Loucy (cell line): ENCODE data around the gene NKTR.

Experiments
- H2AFZ ChIP-seq: fragments of 200-600 bp; sonication (generic); 2 replicates; pipeline ENCODE4 v1.6.0; 2016; ENCODE audit warnings: antibody characterized with exemption, mild to moderate bottlenecking, low read length, moderate library complexity
- H3F3A ChIP-seq: fragments of 200-600 bp; 2 replicates; pipeline ENCODE4 v1.6.0; 2016; ENCODE audit warnings: antibody characterized with exemption, low read depth, mild to moderate bottlenecking
- H3K27me3 ChIP-seq: fragments of 200-600 bp; sonication (generic); 2 replicates; pipeline ENCODE4 v1.6.1; 2014; ENCODE audit warnings: low read length, mild to moderate bottlenecking; ENCODE audit not compliant: insufficient read depth, poor library complexity, severe bottlenecking
- H3K36me3 ChIP-seq: fragments of 200-600 bp; sonication (generic); 2 replicates; pipeline ENCODE4 v1.6.1; 2016; ENCODE audit warnings: low read length; ENCODE audit not compliant: insufficient read depth
- H3K4me1 ChIP-seq: fragments of 200-600 bp; sonication (generic); 2 replicates; pipeline ENCODE4 v1.5.1; 2014; ENCODE audit warnings: low read length, mild to moderate bottlenecking; ENCODE audit not compliant: insufficient read depth, poor library complexity, severe bottlenecking
- H3K4me2 ChIP-seq: fragments of 200-600 bp; sonication (generic); 2 replicates; pipeline ENCODE4 v1.6.0; 2014; ENCODE audit warnings: antibody characterized with exemption, low read length, low read depth, mild to moderate bottlenecking; ENCODE audit not compliant: poor library complexity, severe bottlenecking
- H3K4me3 ChIP-seq: fragments of 200-600 bp; sonication (generic); 2 replicates; pipeline ENCODE4 v1.5.1; 2014; ENCODE audit warnings: low read length, mild to moderate bottlenecking, mixed read lengths; ENCODE audit not compliant: poor library complexity, severe bottlenecking
- H3K79me2 ChIP-seq: fragments of 200-600 bp; sonication (generic); 2 replicates; pipeline ENCODE4 v1.6.1; 2014; ENCODE audit warnings: low read length; ENCODE audit not compliant: insufficient read depth
- H3K9ac ChIP-seq: fragments of 200-600 bp; sonication (generic); 2 replicates; pipeline ENCODE4 v1.6.0; 2014; ENCODE audit warnings: mild to moderate bottlenecking, low read depth, low read length, moderate library complexity; ENCODE audit not compliant: poor library complexity, severe bottlenecking
- H3K9me2 ChIP-seq: fragments of 200-600 bp; sonication (generic); replicated peaks from 2 replicates; pipeline ENCODE4 v1.6.1; 2016; ENCODE audit warnings: low read depth, low read length, mixed read lengths
- H3K9me3 ChIP-seq: fragments of 200-600 bp; sonication (generic); 2 replicates; pipeline ENCODE4 v1.6.1; 2014; ENCODE audit warnings: mild to moderate bottlenecking, antibody characterized with exemption, low read length, low read depth; ENCODE audit not compliant: insufficient read depth
- H4K20me1 ChIP-seq: fragments of 200-600 bp; sonication (generic); 2 replicates; pipeline ENCODE4 v1.6.0; 2014; ENCODE audit warnings: antibody characterized with exemption, low read length, mild to moderate bottlenecking; ENCODE audit not compliant: insufficient read depth, poor library complexity, severe bottlenecking
- EZH2phosphoT487 ChIP-seq: fragments of 200-600 bp; IDR thresholded peaks from 2 replicates; pipeline ENCODE4 v1.6.1; 2018; ENCODE audit warnings: antibody characterized with exemption, mild to moderate bottlenecking, moderate library complexity, borderline replicate concordance
- TF ChIP-seq, protein P1 (sequence below): fragments of 200-600 bp; sonication (generic); conservative IDR thresholded peaks from 2 replicates; pipeline ENCODE4 v1.5.1; 2014; ENCODE audit warnings: mild to moderate bottlenecking, antibody characterized with exemption, low read length

The NKTR gene

DNA sequence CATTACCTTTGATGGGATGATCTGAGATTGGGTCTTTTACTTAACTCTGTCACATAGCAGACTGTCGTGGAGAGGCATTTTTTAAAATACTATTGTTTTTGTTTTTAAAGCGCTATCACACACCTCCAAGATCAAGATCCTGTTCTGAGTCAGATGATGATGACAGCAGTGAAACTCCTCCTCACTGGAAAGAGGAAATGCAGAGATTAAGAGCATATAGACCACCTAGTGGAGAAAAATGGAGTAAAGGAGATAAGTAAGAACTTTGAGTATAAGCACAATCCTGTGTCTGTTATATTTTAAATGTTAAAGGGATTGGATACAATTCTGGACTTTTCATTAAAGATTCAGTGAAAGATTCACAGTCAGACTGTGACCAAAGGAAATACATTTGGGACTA lies 34.6 kb downstream of the NKTR start:
- H3K9ac ChIP-seq: no peak overlapping the region

DNA sequence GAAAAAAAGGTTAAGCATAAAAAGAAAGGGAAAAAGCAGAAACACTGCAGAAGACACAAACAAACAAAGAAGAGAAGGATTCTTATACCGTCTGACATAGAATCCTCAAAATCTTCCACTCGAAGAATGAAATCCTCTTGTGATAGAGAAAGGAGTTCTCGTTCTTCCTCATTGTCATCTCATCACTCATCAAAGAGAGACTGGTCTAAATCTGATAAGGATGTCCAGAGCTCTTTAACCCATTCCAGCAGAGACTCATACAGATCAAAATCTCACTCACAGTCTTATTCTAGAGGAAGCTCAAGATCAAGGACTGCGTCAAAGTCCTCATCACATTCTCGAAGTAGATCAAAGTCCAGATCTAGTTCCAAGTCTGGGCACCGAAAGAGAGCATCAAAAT lies 36.5 kb downstream of the NKTR start:
- TF ChIP-seq, protein P1, sequence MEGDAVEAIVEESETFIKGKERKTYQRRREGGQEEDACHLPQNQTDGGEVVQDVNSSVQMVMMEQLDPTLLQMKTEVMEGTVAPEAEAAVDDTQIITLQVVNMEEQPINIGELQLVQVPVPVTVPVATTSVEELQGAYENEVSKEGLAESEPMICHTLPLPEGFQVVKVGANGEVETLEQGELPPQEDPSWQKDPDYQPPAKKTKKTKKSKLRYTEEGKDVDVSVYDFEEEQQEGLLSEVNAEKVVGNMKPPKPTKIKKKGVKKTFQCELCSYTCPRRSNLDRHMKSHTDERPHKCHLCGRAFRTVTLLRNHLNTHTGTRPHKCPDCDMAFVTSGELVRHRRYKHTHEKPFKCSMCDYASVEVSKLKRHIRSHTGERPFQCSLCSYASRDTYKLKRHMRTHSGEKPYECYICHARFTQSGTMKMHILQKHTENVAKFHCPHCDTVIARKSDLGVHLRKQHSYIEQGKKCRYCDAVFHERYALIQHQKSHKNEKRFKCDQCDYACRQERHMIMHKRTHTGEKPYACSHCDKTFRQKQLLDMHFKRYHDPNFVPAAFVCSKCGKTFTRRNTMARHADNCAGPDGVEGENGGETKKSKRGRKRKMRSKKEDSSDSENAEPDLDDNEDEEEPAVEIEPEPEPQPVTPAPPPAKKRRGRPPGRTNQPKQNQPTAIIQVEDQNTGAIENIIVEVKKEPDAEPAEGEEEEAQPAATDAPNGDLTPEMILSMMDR: no peak
- TF ChIP-seq EZH2phosphoT487: no peak
- Histone ChIP-seq H3K79me2 (peaks cover 10% of the 10 kb centered on the region; the same call in 1 of the 2 replicates), H3K4me3 (no peak overlapping the region), H2AFZ (no peak overlapping the region), H3K9me3 (no peaks in the 10 kb centered on the region), H3K27me3 (no peaks in the 10 kb centered on the region), H3K36me3 (peaks cover 93% of the 10 kb centered on the region), H3K9me2 (no peaks in the 10 kb centered on the region), H4K20me1 (peaks cover 3% of the 10 kb centered on the region), H3K4me2 (no peak overlapping the region), H3K9ac (no peak overlapping the region), H3F3A (no peaks in the 10 kb centered on the region), H3K4me1 (no peaks in the 10 kb centered on the region)

More for the DNA sequence above, 34.6 kb downstream of the NKTR start:
- Histone ChIP-seq H3K79me2 (0 out of 2 replicates have a peak, but pooled peaks cover 3% of the 10 kb centered on the region), H4K20me1 (peaks cover 1% of the 10 kb centered on the region), H3K27me3 (no peaks in the 10 kb centered on the region), H3K36me3 (peaks cover 98% of the 10 kb centered on the region), H3K4me1 (no peaks in the 10 kb centered on the region), H2AFZ (no peak overlapping the region), H3F3A (no peaks in the 10 kb centered on the region), H3K4me2 (no peak overlapping the region), H3K4me3 (no peak overlapping the region), H3K9me3 (no peaks in the 10 kb centered on the region), H3K9me2 (no peaks in the 10 kb centered on the region)
- TF ChIP-seq EZH2phosphoT487: no peak
- TF ChIP-seq, protein P1: peak; percentile 18

DNA sequence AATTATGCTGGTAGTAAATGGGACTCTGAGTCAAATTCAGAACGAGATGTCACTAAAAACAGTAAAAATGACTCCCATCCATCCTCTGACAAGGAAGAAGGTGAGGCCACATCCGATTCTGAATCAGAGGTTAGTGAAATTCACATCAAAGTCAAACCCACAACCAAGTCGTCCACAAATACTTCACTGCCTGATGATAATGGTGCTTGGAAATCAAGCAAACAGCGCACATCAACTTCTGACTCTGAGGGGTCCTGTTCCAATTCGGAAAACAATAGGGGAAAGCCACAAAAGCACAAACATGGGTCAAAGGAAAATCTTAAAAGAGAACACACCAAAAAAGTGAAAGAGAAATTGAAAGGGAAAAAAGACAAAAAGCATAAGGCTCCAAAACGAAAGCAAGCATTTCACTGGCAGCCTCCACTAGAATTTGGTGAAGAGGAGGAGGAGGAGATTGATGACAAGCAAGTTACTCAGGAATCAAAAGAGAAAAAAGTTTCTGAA lies 37.9 kb downstream of the NKTR start:
- H2AFZ ChIP-seq: no peak overlapping the region
- no peak overlapping the region for H3K4me3 ChIP-seq
- H3K27me3 ChIP-seq: no peaks in the 10 kb centered on the region
- H3K79me2 ChIP-seq: peaks cover 10% of the 10 kb centered on the region; the same call in 1 of the 2 replicates
- peaks cover 92% of the 10 kb centered on the region for H3K36me3 ChIP-seq
- TF ChIP-seq EZH2phosphoT487: no peak
- TF ChIP-seq, protein P1: no peak
- no peaks in the 10 kb centered on the region for H3K9me3 ChIP-seq
- H3K9ac ChIP-seq: no peak overlapping the region
- H3K4me2 ChIP-seq: no peak overlapping the region
- no peaks in the 10 kb centered on the region for H3F3A ChIP-seq
- H3K4me1 ChIP-seq: no peaks in the 10 kb centered on the region
- H3K9me2 ChIP-seq: no peaks in the 10 kb centered on the region
- peaks cover 3% of the 10 kb centered on the region for H4K20me1 ChIP-seq
